Neural progenitor cell (in vitro differentiated cells): ENCODE measurements around the gene FER. TPM values are rescaled to one million over a fixed set of nuclear protein-coding genes. Genes with fewer than 3 reads are reported as not detected.

Experiments
- DNase-seq: peaks from one replicate; pipeline ENCODE4 v3.0.0-alpha.2; 2016; ENCODE audit warnings: low spot score
- H2AFZ ChIP-seq: fragments of 200-600 bp; sonication (generic); replicated peaks from 2 replicates; pipeline ENCODE4 v1.6.1; 2016; ENCODE audit warnings: antibody characterized with exemption
- H3F3A ChIP-seq: fragments of 200-600 bp; sonication (generic); 2 replicates; pipeline ENCODE4 v1.6.1; 2016; ENCODE audit warnings: antibody characterized with exemption, low read depth
- H3K27ac ChIP-seq: fragments of 200-600 bp; sonication (generic); 2 replicates; pipeline ENCODE4 v1.5.1; 2016; ENCODE audit warnings: mild to moderate bottlenecking
- H3K27me3 ChIP-seq: fragments of 200-600 bp; sonication (generic); 2 replicates; pipeline ENCODE4 v1.6.1; 2016; ENCODE audit warnings: mild to moderate bottlenecking, moderate library complexity
- H3K36me3 ChIP-seq: fragments of 200-600 bp; sonication (generic); 2 replicates; pipeline ENCODE4 v1.5.1; 2016
- H3K4me1 ChIP-seq: fragments of 200-600 bp; sonication (generic); 2 replicates; pipeline ENCODE4 v1.6.1; 2016; ENCODE audit warnings: mixed run types
- H3K4me2 ChIP-seq: fragments of 200-600 bp; sonication (generic); 2 replicates; pipeline ENCODE4 v1.6.1; 2016
- H3K4me3 ChIP-seq: fragments of 200-600 bp; sonication (generic); 2 replicates; pipeline ENCODE4 v1.5.1; 2016
- H3K79me2 ChIP-seq: fragments of 200-600 bp; sonication (generic); 2 replicates; pipeline ENCODE4 v1.6.1; 2016; ENCODE audit warnings: low read depth
- H3K9ac ChIP-seq: fragments of 200-600 bp; sonication (generic); 2 replicates; pipeline ENCODE4 v1.6.1; 2016
- H3K9me3 ChIP-seq: fragments of 200-600 bp; sonication (generic); 2 replicates; pipeline ENCODE4 v1.5.1; 2016; ENCODE audit warnings: low read depth
- H4K20me1 ChIP-seq: fragments of 200-600 bp; sonication (generic); 2 replicates; pipeline ENCODE4 v1.6.1; 2016; ENCODE audit warnings: low read depth
- H3K27ac Mint-ChIP-seq: 3 replicates; pipeline ENCODE4 v1.8.0; 2021; ENCODE audit warnings: mixed read lengths
- H3K27me3 Mint-ChIP-seq: 2 replicates; pipeline ENCODE4 v1.8.0; 2022; ENCODE audit warnings: low read depth, mild to moderate bottlenecking, inconsistent platforms, moderate library complexity, mixed read lengths; ENCODE audit not compliant: insufficient read depth
- H3K36me3 Mint-ChIP-seq: 3 replicates; pipeline ENCODE4 v1.8.0; 2021; ENCODE audit warnings: mixed read lengths
- H3K4me1 Mint-ChIP-seq: 3 replicates; pipeline ENCODE4 v1.8.0; 2021; ENCODE audit warnings: mixed read lengths
- H3K4me3 Mint-ChIP-seq: 3 replicates; pipeline ENCODE4 v1.8.0; 2021; ENCODE audit warnings: mild to moderate bottlenecking, moderate library complexity, mixed read lengths
- H3K9me3 Mint-ChIP-seq: 3 replicates; pipeline ENCODE4 v1.8.0; 2020; ENCODE audit warnings: mixed read lengths
- EZH2 ChIP-seq: fragments of 200-600 bp; sonication (generic); IDR thresholded peaks from 2 replicates; pipeline ENCODE4 v1.6.1; 2017; ENCODE audit warnings: antibody characterized with exemption, mild to moderate bottlenecking, moderate library complexity
- EZH2phosphoT487 ChIP-seq: fragments of 200-600 bp; sonication (generic); IDR thresholded peaks from 2 replicates; pipeline ENCODE4 v1.6.1; 2017; ENCODE audit warnings: antibody characterized with exemption
- total RNA-seq: library from RNA; depleted of rRNA; stranded (reverse); fragments of >200 nt; gene quantifications from 2 replicates; pipeline ENCODE4 v1.2.3, GENCODE V29; 2015; ENCODE audit warnings: low replicate concordance
- TF ChIP-seq, protein P1 (sequence below): fragments of 200-600 bp; sonication (generic); IDR thresholded peaks from 2 replicates; pipeline ENCODE4 v1.5.1; 2017; ENCODE audit warnings: antibody characterized with exemption, mild to moderate bottlenecking

Gene FER
- total RNA-seq, 1 donor from 2014 or later = 25.0 TPM

DNA sequence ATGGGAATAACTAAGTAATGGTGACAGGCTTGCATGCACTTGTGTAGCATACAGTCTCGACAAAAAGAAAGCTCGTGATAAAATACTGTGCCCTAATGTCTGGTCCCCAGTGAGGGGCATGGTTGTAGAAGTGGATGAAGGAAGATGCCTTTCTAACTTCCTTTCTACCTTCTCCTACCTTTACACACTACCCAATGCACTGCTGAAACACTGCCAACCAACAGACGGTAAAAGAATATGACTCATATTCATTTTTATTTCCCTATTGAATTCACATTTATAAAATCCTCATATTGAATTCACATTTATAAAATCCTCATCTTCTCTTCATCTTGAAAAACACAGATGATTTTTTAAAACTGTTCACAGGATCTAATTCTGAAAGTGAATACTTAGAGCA, 439.1 kb downstream of the FER start:
- no peaks in the 10 kb centered on the region for H3K27me3 ChIP-seq
- H2AFZ ChIP-seq = no peak overlapping the region
- H3K27ac ChIP-seq = no peak overlapping the region
- H3K36me3 Mint-ChIP-seq = peaks cover 2% of the 10 kb centered on the region
- DNase-seq = no peak
- H3K27ac Mint-ChIP-seq = no peak overlapping the region
- H3K4me3 Mint-ChIP-seq = no peak overlapping the region
- H3K79me2 ChIP-seq = no peaks in the 10 kb centered on the region
- no peaks in the 10 kb centered on the region for H3F3A ChIP-seq
- H3K9me3 Mint-ChIP-seq = no peaks in the 10 kb centered on the region
- peaks cover 2% of the 10 kb centered on the region for H3K27me3 Mint-ChIP-seq
- H3K9me3 ChIP-seq = no peaks in the 10 kb centered on the region
- H3K4me3 ChIP-seq = no peak overlapping the region
- no peaks in the 10 kb centered on the region for H3K4me1 ChIP-seq
- no peaks in the 10 kb centered on the region for H3K36me3 ChIP-seq
- H4K20me1 ChIP-seq = no peaks in the 10 kb centered on the region
- no peak overlapping the region for H3K9ac ChIP-seq
- TF ChIP-seq EZH2phosphoT487 = no peak
- TF ChIP-seq, protein P1, sequence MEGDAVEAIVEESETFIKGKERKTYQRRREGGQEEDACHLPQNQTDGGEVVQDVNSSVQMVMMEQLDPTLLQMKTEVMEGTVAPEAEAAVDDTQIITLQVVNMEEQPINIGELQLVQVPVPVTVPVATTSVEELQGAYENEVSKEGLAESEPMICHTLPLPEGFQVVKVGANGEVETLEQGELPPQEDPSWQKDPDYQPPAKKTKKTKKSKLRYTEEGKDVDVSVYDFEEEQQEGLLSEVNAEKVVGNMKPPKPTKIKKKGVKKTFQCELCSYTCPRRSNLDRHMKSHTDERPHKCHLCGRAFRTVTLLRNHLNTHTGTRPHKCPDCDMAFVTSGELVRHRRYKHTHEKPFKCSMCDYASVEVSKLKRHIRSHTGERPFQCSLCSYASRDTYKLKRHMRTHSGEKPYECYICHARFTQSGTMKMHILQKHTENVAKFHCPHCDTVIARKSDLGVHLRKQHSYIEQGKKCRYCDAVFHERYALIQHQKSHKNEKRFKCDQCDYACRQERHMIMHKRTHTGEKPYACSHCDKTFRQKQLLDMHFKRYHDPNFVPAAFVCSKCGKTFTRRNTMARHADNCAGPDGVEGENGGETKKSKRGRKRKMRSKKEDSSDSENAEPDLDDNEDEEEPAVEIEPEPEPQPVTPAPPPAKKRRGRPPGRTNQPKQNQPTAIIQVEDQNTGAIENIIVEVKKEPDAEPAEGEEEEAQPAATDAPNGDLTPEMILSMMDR = no peak
- no peak for TF ChIP-seq EZH2
- H3K4me2 ChIP-seq = no peak overlapping the region
- no peaks in the 10 kb centered on the region for H3K4me1 Mint-ChIP-seq

DNA sequence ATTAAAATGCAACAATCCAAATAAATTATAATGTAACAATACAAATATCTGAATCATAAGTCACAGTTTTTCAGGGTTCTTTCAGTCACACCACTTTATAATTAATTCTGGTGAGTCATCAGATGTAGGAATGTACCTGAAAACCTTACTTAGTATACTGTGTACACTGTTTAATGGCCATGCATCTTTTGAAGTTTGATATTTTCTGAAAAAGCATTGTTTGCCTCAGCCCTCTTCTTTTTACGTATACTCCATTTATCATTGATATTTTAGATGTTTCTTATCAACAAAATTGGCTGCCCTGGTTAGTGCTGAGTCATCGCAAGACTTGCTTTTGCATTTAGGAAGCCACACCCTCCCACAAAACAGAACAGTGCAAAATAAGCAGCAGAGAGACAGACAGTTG, 443.5 kb downstream of the FER start:
- Histone ChIP-seq H3K36me3 (no peaks in the 10 kb centered on the region), H3K4me2 (no peak overlapping the region), H3K27me3 (no peaks in the 10 kb centered on the region), H4K20me1 (no peaks in the 10 kb centered on the region), H3K9me3 (no peaks in the 10 kb centered on the region), H3K79me2 (no peaks in the 10 kb centered on the region), H3F3A (no peaks in the 10 kb centered on the region), H3K9ac (no peak overlapping the region), H3K4me1 (peaks cover 16% of the 10 kb centered on the region), H3K4me3 (no peak overlapping the region), H2AFZ (no peak overlapping the region), H3K27ac (no peak overlapping the region)
- Mint-ChIP-seq H3K9me3 (no peaks in the 10 kb centered on the region), H3K27ac (no peak overlapping the region), H3K4me3 (no peak overlapping the region), H3K27me3 (peaks cover 2% of the 10 kb centered on the region), H3K4me1 (peaks cover 4% of the 10 kb centered on the region), H3K36me3 (peaks cover 2% of the 10 kb centered on the region)
- no peak for TF ChIP-seq EZH2
- no peak for TF ChIP-seq EZH2phosphoT487
- TF ChIP-seq, protein P1 = no peak
- DNase-seq = no peak

DNA sequence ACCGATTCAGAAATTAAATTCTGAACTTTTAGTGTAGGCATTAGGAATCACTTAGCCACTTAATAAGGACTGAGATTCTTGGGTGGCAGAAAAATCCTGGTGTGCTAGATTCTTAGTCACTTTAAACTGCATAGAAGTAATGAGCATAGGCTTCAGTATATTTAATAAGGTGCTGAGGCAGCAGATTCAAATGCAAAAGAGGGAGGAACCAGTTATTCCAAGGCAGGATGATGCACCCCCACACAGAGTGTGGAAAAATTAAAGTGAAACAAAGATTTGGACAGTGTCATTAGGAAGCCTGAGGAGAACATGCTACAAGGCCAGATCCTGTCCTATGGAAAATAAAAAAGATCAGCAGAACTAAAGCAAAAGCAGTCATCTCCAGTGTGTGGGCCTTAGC, 444.3 kb downstream of the FER start:
- TF ChIP-seq, protein P1 = no peak
- no peak for TF ChIP-seq EZH2phosphoT487
- TF ChIP-seq EZH2 = no peak
- Histone ChIP-seq H4K20me1 (no peaks in the 10 kb centered on the region), H3K9ac (no peak overlapping the region), H3K79me2 (no peaks in the 10 kb centered on the region), H3K4me3 (no peak overlapping the region), H3K4me1 (peaks cover 16% of the 10 kb centered on the region), H3F3A (no peaks in the 10 kb centered on the region), H3K4me2 (no peak overlapping the region), H3K9me3 (no peaks in the 10 kb centered on the region), H2AFZ (no peak overlapping the region), H3K36me3 (no peaks in the 10 kb centered on the region), H3K27me3 (no peaks in the 10 kb centered on the region), H3K27ac (no peak overlapping the region)
- Mint-ChIP-seq H3K4me1 (peaks cover 4% of the 10 kb centered on the region), H3K36me3 (peaks cover 2% of the 10 kb centered on the region), H3K27me3 (peaks cover 2% of the 10 kb centered on the region), H3K27ac (no peak overlapping the region), H3K9me3 (no peaks in the 10 kb centered on the region), H3K4me3 (no peak overlapping the region)
- DNase-seq = no peak
